Stimulated activated naive CD4-positive, alpha-beta T cell (primary cell): ENCODE results near the gene COX10.
A peak's percentile ranks its signal among the peaks of the same experiment; 100 is the strongest.
"Not testable (repeated sequence)": the region's sequence is repeated elsewhere in the genome, so short reads cannot be mapped to it uniquely, and the experiment has no call there.

Experiments
- DNase-seq, 6 experiments: peaks; one replicate each; lab custom pipeline; 2025; lab: John Stamatoyannopoulos, UW

COX10 gene

GRCh38 chr17:14069251-14070021, at the start of gene COX10:
COX10 (plus strand) TSS chr17:14069504; CDS start chr17:14069606, 102 bp downstream.
- DNase-seq, result peak; percentile 52 to 82 (median 74)

GRCh38 chr17:14021651-14022294, 47.5 kb upstream of the COX10 start:
- not testable (repeated sequence) for DNase-seq

GRCh38 chr17:14029755-14030154, 39.5 kb upstream of the COX10 start:
- not testable (repeated sequence) for DNase-seq

GRCh38 chr17:14032234-14032633, 37.1 kb upstream of the COX10 start:
- no peak for DNase-seq

DNA sequence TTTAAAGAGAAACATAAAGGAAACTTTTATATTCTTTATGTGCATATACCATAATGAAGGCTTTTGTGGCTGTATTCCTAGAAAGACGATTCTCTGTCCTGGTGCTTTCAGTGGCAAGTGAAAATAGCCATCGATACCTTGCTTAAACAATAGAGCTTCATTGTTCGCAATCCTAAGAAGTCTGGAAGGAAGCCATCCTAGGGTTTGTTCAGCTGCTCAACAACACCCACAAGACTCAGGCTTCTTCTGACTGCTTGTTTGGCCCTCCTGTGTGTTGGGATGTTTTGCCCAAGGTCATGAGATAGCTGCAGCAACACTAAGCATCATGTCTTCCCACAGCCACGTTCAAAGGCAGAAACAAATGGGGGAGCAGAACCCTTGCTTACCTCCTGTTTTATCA, 36.1 kb upstream of the COX10 start:
- no peak for DNase-seq

- no peak for DNase-seq
Measured at GRCh38 chr17:14037453-14037852, 31.9 kb upstream of the COX10 start.

GRCh38 chr17:14038206-14038605, 31.1 kb upstream of the COX10 start:
- DNase-seq, result no peak

- DNase-seq, result no peak
Measured at GRCh38 chr17:14042411-14042810, 26.9 kb upstream of the COX10 start.

DNA sequence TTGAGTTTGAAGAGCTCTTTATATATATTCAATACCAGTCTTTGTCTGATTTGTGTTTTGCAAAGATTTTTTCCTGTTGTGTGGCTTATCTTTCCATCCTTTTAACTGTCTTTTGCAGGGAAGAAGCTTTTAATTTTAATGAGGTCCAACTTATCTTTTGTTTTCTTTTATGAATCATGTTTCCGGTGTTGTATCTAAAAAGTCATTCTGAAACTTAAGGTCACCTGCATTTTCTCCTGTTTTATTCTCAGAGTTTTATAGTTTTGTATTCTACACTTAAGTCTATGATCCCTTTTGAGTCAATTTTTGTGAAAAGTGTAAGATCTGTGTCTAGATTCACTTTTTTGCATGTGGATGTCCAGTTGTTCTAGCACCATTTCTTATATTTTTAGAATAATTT, 24.6 kb upstream of the COX10 start:
- DNase-seq, result no peak

- no peak for DNase-seq
Measured at GRCh38 chr17:14046978-14047377, 22.3 kb upstream of the COX10 start.

DNA sequence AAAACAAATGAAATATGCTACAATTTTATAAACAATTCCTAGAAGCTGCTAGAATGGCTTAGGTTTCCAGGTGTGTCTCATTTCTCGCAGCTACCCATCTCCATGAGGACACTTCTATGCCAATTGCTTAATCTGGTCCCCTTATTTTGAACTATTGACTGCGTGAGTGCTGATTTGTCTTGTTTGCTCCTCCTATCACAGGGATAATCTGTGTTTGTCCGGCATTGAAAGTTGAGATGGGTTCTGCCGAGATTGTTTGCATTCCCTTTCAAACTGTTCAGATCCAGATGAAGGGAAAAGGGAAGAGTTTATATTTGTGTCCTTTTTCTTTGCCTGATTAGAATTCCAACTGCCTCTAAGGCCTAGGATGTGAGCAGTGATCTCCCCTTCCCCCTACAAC, 21.7 kb upstream of the COX10 start:
- DNase-seq, result no peak

DNA sequence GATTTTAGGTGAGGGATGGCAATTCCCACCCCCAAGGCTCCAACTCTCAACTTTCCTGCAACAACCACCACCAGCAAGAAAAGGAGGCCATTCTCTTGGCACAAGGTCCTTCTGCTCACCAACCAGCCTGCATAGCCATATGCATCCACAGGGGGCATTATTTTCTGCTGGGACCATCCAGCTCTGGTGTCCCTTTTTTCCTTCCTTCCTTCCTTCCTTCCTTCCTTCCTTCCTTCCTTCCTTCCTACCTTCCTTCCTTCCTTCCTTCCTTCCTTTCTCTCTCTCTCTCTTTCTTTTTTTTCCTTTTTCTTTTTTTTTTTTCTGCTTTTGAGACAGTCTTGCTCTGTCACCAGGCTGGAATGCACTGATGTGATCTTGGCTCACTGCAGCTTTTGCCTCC, 21.1 kb upstream of the COX10 start:
- no peak for DNase-seq

DNA sequence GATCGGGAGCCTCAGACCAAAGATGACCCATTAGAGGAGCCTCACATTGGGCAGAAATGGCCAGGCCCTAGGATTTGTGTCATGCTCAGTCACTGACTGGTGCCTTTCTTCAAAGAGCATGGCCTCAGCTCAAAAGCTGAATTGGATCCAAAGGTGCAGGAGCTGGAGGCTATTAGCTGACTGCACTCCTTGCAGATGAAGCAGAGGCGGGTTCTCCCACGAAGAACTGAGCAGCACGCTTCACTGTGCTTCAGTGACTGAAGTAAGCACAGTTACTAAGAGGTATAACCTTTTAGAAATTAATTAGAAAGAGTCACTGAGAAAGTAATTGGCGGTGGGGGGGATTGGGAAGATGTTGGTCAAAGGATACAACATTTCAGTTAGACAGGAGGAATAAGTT, 18.7 kb upstream of the COX10 start:
- DNase-seq, result no peak

DNA sequence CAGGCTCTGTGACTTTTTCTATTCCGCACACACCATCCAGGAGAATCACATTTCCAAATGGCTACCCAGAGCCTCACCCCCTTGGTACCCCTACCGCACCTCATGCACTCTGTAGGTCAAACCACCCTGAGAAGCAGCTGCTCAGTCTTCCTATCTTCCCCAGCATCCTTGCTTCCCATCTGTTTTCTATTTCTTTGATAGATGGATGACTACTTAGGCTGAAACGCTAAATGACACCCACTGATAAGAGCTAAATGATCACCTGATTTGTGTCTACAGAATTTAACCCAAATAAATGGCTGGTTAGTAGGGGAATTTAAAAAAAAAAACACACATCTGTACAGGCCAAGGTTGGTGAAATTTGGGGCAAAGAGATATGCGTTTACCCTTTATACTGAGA, 17.6 kb upstream of the COX10 start:
- DNase-seq, result no peak

GRCh38 chr17:14052886-14053615, 16.3 kb upstream of the COX10 start:
- no peak for DNase-seq

GRCh38 chr17:14057591-14057990, 11.7 kb upstream of the COX10 start:
- no peak for DNase-seq

DNA sequence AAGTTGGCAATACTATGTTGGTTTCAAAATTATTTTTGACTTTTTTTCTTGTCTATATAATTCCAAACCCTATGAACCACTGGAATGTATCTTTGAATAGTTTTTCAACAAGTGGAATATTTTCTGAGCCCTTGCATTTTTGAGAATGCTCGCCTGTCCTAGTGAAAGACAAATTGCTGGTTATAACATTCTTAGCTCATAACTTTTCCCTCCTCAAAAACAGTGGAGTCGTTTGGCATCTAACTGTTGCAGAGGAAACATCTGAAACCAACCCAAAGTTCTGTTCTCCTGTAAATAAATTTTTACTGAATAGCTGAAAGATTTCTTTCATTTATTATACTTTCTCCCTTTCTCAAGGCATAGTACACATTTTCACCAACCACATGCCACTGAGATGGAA, 11.3 kb upstream of the COX10 start:
- DNase-seq, result no peak

DNA sequence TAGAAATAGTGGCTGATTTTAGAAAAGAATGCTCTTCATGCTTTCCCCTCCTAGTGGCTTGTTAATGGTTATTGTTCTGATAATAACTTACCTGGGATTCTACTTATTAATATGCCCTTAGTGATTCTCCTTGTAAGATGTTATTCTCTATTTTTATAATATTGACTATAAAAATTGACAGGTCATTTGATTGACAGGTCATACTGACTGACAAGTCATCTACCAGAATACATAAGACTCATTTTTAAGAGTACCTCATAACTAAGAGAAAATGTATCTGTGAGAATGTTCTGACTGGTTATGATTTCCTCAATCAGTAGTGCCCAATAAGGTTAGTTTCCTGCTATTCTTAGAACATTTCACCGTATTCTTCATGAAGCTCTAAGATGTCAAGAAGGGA, 8.6 kb upstream of the COX10 start:
- no peak for DNase-seq

- DNase-seq, result no peak
Measured at GRCh38 chr17:14061666-14062560, 7.4 kb upstream of the COX10 start.

DNA sequence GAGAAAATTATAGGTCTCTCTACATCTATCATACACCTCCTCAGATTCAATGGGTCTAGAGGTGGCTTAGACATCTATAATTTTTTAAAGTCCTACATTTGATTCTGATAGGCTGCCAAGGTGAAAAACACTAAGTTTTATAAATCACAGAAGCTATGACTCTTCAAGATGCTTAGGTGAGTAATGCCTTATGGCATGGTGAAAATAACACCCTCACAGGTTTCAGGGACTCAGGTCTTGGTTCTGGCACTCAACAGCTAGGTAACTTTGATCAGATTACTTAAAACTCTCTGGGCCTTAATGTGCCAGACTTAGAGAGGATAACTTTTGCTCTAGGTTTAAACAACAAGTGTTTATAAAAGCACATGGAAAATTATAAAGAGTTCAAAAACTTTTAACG, 2.0 kb upstream of the COX10 start:
- no peak for DNase-seq

GRCh38 chr17:14068542-14069250, 608 bp upstream of the COX10 start:
- no peak for DNase-seq
